ENCODE measurements around the gene TSR1. TPM values are rescaled to one million over a fixed set of nuclear protein-coding genes. Genes with fewer than 3 reads are reported as not detected.

Gene TSR1
- polyA plus RNA-seq, 4 donors: 33.6 to 44.5 (median 38.5) TPM

DNA sequence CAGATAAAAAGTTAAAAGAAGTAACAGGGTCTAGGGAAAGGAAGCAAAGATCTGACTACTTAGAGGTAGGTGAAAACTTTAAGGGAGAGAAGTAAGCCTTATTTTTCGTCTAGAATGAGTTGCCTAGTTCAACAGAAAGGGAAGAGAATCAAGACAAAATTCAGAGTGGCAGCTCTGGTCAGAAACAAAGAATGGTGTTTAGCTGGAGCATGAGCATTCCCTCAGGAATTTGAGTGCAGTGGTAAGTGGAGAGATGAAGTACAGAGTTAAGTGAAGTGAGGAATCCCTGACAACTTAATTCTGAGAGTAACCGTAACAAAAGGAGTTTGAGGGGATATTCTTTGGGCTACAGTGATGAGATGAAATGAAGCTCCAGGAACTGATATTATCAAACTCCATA is 44.2 kb downstream of the TSR1 start:
- DNase-seq (ENCODE audit: low read depth in 4 of 4, low spot score in 2 of 4): no peak

DNA sequence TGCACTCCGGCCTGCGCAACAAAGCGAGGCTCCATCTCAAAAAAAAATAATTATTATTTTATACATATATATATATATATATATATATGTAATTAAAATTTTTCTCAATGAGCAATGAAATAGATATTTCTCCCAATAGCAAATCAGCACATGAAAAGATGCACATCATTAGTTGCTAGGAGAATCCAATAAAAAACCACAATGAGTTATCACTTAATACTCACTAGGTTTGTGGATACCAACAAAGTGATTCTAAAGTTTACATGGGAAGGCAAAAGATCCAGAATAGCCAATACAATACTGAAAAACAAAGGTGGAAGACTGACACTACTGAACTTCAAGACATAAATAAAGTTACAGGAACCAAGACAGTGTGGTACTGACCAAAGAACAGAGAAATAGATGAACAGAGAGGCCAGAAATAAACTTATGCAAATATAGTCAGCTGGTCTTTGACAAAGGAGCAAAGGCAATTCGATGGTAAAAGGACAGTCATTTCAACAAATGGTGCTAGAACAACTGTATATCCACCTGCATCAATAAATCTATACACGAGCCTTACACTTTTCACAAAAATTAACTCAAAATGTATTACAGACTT is 46.3 kb downstream of the TSR1 start:
- DNase-seq (ENCODE audit: low read depth in 4 of 4, low spot score in 2 of 4): no peak

DNA sequence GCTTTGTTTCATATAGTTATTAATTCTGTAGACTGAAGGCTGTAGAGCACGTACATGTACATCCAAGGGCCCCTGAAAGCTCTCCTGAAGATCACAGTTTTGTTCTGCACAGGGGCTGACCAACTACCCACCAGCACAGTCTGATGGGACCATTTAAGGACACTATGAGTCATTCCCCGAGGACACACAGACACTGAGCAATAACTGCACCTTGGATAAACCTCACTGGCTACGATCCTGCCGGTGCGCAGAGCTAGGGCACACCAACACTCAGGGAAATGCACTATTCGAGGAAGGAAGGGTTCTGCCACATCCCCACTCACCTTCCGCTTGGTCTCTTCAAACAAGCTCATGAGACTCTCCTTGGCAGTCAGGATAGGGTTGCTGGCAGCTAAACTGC is 53.0 kb downstream of the TSR1 start:
- DNase-seq (ENCODE audit: low read depth in 4 of 4, low spot score in 2 of 4): no peak

GRCh38 chr17:2282297-2282873 is 53.9 kb downstream of the TSR1 start:
- peak in 3 of 4 donors; percentile 48 to 70 (median 57) for DNase-seq (ENCODE audit: low read depth in 4 of 4, low spot score in 2 of 4)

DNA sequence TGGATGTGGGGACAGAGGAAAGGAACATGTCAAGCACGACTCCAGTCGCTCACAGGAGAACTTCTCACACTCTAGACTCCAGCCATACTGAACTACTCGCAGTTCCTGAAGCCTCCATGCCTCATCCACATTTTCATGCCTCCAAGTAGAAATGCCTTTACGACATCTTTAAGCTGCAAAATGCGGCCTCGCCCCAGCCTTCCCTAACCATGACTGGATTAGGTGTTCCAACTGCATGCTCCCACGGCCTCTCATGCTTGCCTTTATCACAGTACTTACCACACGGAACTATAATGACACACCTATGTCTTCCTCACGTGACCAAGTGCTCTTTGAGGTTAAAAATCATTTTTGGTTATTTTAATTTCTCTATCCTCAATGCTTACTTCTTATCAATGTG is 56.5 kb downstream of the TSR1 start:
- DNase-seq (ENCODE audit: low read depth in 4 of 4, low spot score in 2 of 4): no peak

GRCh38 chr17:2277429-2278170 is 58.7 kb downstream of the TSR1 start:
- DNase-seq (ENCODE audit: low read depth in 4 of 4, low spot score in 2 of 4): no peak

DNA sequence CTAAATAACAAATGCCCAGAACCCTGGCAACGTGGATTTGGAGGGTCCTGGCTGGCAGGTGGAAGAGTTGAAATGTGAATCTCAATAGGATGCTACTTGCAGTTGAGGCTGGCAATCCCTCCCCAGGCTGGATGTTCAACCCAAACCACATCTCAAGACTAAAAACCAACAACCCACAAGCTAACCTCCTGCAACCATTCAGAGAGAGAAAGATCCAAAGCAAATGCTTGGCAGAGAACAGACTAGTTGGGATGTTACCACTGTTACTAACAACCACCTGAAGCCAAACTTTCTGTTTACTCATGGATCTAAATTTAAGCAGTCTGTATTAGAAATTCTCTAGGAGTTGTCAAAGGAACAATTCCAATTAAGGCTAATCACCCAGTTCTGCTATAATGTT is 60.5 kb downstream of the TSR1 start:
- DNase-seq (ENCODE audit: low read depth in 4 of 4, low spot score in 2 of 4): no peak

DNA sequence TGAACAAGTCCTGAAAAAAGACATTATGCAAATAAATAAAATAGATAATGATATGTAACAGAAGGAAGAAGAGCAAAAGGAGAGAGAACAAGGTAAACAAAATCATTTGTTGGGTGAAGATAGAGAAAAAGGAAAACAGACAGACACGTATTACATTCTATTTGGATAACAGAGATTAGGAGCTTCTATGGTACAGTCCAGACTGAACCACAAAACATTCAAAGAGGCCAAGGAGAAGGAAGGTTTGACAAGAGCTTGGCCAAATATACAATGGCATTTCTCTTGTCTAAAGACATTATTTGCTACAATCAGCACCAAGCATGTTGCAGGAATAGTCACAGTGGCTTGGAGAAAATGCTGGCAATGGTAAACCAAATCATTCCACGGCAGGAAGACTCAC is 61.8 kb downstream of the TSR1 start:
- no peak for DNase-seq (ENCODE audit: low read depth in 4 of 4, low spot score in 2 of 4)

Other genes starting within 250 kb of the TSR1 start
- 10 to 100 TPM; 27.8 to 36.6 (median 31.2) TPM for gene SMG6, start 32.7 kb downstream of the TSR1 start, polyA plus RNA-seq (ENCODE audit: insufficient read length in 4 of 4)
- gene SRR, start 32.5 kb downstream of the TSR1 start, polyA plus RNA-seq (ENCODE audit: insufficient read length in 4 of 4): 10 to 100 TPM; 22.8 to 27.3 (median 25.0) TPM
- 10 to 100 TPM; 54.0 to 98.7 (median 75.1) TPM for gene SGSM2, start 1.0 kb upstream of the TSR1 start, polyA plus RNA-seq (ENCODE audit: insufficient read length in 4 of 4)
- gene MNT, start 64.6 kb upstream of the TSR1 start, polyA plus RNA-seq (ENCODE audit: insufficient read length in 4 of 4): 10 to 100 TPM; 11.3 to 23.0 (median 17.4) TPM
- gene METTL16, start 175.4 kb upstream of the TSR1 start, polyA plus RNA-seq (ENCODE audit: insufficient read length in 4 of 4): 10 to 100 TPM; 36.1 to 39.2 (median 37.8) TPM